Astrocyte of the spinal cord (primary cell): ENCODE measurements around the gene DHRS3.
"Not testable (repeated sequence)": the region's sequence is repeated elsewhere in the genome, so short reads cannot be mapped to it uniquely, and the experiment has no call there.

Experiments used
- DNase-seq: peaks from one replicate; pipeline ENCODE4 v3.0.0; 2011; ENCODE audit warnings: low read depth, low spot score
- H3K4me3 ChIP-seq: 2 replicates; pipeline ENCODE4 v1.5.1; 2011; ENCODE audit warnings: low read depth, mild to moderate bottlenecking, low read length, moderate library complexity
- CTCF ChIP-seq: IDR thresholded peaks from 2 replicates; pipeline ENCODE4 v1.5.1; 2012; ENCODE audit warnings: low read depth, mild to moderate bottlenecking, low read length, inconsistent platforms
- in situ Hi-C: cut with HindIII; loops from 2 replicates; pipeline ENCODE4 v1.10.0; 2017; ENCODE audit warnings: low sequenced_read_pairs

The DHRS3 gene

GRCh38 chr1:12657060-12657884 is 39.3 kb upstream of the DHRS3 start:
- H3K4me3 ChIP-seq: no peak overlapping the region
- in situ Hi-C loops: no loop called here
- TF ChIP-seq CTCF: no peak
- DNase-seq: no peak

DNA sequence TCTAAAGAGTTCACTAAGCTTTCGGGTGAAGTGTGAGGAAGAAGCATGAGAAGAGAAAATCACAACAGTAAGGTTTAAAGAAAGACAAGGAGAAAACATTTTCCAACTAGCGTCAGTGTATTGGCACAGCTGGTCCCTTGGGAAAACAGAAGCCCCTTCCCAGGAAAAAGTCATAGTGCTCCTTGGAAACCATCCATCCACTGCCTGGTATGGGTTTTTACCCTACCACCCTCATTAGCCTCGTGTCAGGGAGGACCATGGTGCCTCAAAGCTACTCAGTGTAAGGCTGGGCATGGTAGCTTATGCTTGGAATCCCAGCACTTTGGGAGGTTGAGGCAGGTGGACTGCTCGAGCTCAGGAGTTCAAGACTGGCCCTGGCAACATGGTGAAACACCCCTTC is 38.6 kb upstream of the DHRS3 start:
- no peak for DNase-seq
- H3K4me3 ChIP-seq: no peak overlapping the region
- in situ Hi-C loops: no loop called here
- TF ChIP-seq CTCF: no peak

GRCh38 chr1:12654657-12655056 is 36.6 kb upstream of the DHRS3 start:
- no peak for DNase-seq
- TF ChIP-seq CTCF: no peak
- H3K4me3 ChIP-seq: no peak overlapping the region
- in situ Hi-C loops: no loop called here

GRCh38 chr1:12654004-12654567 is 36.1 kb upstream of the DHRS3 start:
- DNase-seq: no peak
- in situ Hi-C loops: no loop called here
- no peak for TF ChIP-seq CTCF
- H3K4me3 ChIP-seq: no peak overlapping the region

GRCh38 chr1:12649971-12650421 is 32.0 kb upstream of the DHRS3 start:
- no peak overlapping the region for H3K4me3 ChIP-seq
- peak; percentile 79 for DNase-seq
- in situ Hi-C loops: no loop called here
- no peak for TF ChIP-seq CTCF

GRCh38 chr1:12648741-12649140 is 30.7 kb upstream of the DHRS3 start:
- in situ Hi-C loops: no loop called here
- DNase-seq: no peak
- no peak overlapping the region for H3K4me3 ChIP-seq
- TF ChIP-seq CTCF: no peak

DNA sequence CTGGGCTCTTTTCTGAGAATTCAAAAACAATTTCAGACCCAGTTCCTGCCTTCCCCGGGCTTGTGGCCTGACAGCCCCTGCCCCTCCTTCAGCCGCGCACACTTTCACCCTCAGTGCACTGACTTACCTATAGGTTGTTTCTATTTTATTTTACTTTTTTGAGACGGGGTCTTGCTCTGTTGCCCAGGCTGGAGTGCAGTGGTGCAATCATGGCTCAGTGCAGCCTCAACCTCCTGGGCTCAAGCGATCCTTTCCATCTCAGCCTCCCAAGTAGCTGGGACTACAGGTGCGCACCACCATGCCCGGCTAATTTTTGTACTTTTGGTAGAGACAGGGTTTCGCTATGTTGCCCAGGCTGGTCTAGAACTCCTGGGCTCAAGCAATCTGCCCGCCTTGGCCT is 27.4 kb upstream of the DHRS3 start:
- H3K4me3 ChIP-seq, in situ Hi-C loops, DNase-seq: not testable (repeated sequence)
